Calu3 (cell line): ENCODE results near the gene TRIM7. TPM values are rescaled to one million over a fixed set of nuclear protein-coding genes. Genes with fewer than 3 reads are reported as not detected.

Experiments
- BruUV-seq: library from RNA; stranded (reverse); fragments of 400-500 nt; replicated peaks from 2 replicates; lab custom pipeline; 2021; lab: Mats Ljungman, UMichigan
- CTCF ChIA-PET: fragments of 300-600 bp; sonication (Branson Sonifier 250); formaldehyde crosslinking; loops from one replicate; lab custom pipeline; 2022; ENCODE audit warnings: antibody characterized with exemption; lab: Charles Lee
- DNase-seq: peaks from one replicate; pipeline ENCODE4 v3.0.0; 2022
- H3K27ac Mint-ChIP-seq: one replicate; pipeline ENCODE4 v1.8.0; 2022; ENCODE audit warnings: mixed read lengths; ENCODE audit not compliant: unreplicated experiment
- H3K27me3 Mint-ChIP-seq: one replicate; pipeline ENCODE4 v1.8.0; 2022; ENCODE audit warnings: mixed read lengths; ENCODE audit not compliant: unreplicated experiment
- H3K36me3 Mint-ChIP-seq: one replicate; pipeline ENCODE4 v1.8.0; 2022; ENCODE audit warnings: mild to moderate bottlenecking, moderate library complexity, mixed read lengths; ENCODE audit not compliant: insufficient read depth, unreplicated experiment
- H3K4me1 Mint-ChIP-seq: one replicate; pipeline ENCODE4 v1.8.0; 2022; ENCODE audit warnings: mild to moderate bottlenecking, low read depth, mixed read lengths; ENCODE audit not compliant: unreplicated experiment
- H3K4me3 Mint-ChIP-seq: one replicate; pipeline ENCODE4 v1.8.0; 2022; ENCODE audit warnings: mild to moderate bottlenecking, low read depth, moderate library complexity, mixed read lengths; ENCODE audit not compliant: unreplicated experiment
- H3K9me3 Mint-ChIP-seq: one replicate; pipeline ENCODE4 v1.8.0; 2022; ENCODE audit warnings: low read depth, mixed read lengths; ENCODE audit not compliant: unreplicated experiment
- CTCF ChIP-seq: fragments of 200-600 bp; IDR thresholded peaks from one replicate; pipeline ENCODE4 v1.8.0; 2022; ENCODE audit warnings: antibody characterized with exemption; ENCODE audit not compliant: unreplicated experiment
- intact Hi-C: fragments of 100-400 bp; cut with micrococcal nuclease; formaldehyde crosslinking; loops from one replicate; pipeline ENCODE4 v1.10.0; 2022; ENCODE audit not compliant: unreplicated experiment
- total RNA-seq: library from RNA; stranded (reverse); gene quantifications from 2 replicates; pipeline ENCODE4 v1.2.3, GENCODE V29; 2022

TRIM7 gene
- total RNA-seq, 1 experiment from 2014 or later = 2.4 TPM

- H3K27me3 Mint-ChIP-seq = no peaks in the 10 kb centered on the region
- DNase-seq = no peak
- no peaks in the 10 kb centered on the region for H3K9me3 Mint-ChIP-seq
- peaks cover 12% of the 10 kb centered on the region for H3K4me1 Mint-ChIP-seq
- intact Hi-C loops = no loop called here
- CTCF ChIA-PET = no interaction called here
- BruUV-seq = no TSS peak
- no peak for TF ChIP-seq CTCF
- peaks cover 87% of the 10 kb centered on the region for H3K36me3 Mint-ChIP-seq
- H3K27ac Mint-ChIP-seq = peak overlapping the region; percentile 20
- no peak overlapping the region for H3K4me3 Mint-ChIP-seq
Observed at GRCh38 chr5:181233801-181234454, 28.9 kb upstream of the TRIM7 start.

- Mint-ChIP-seq H3K4me3 (no peak overlapping the region), H3K27ac (peak overlapping the region; percentile 20), H3K36me3 (peaks cover 80% of the 10 kb centered on the region), H3K27me3 (no peaks in the 10 kb centered on the region), H3K9me3 (no peaks in the 10 kb centered on the region), H3K4me1 (peaks cover 5% of the 10 kb centered on the region)
- intact Hi-C loops = no loop called here
- no peak for TF ChIP-seq CTCF
- CTCF ChIA-PET = interaction anchor here (0.6 kb wide), 1 partner anchor 182 kb away, joined by 3 read pairs; no protein-coding TSS in a partner anchor
- DNase-seq = no peak
- BruUV-seq = no TSS peak
Observed at GRCh38 chr5:181233088-181233800, 28.2 kb upstream of the TRIM7 start.

GRCh38 chr5:181232593-181232992, 27.6 kb upstream of the TRIM7 start:
- Mint-ChIP-seq H3K36me3 (peaks cover 74% of the 10 kb centered on the region), H3K4me3 (no peak overlapping the region), H3K27ac (peak overlapping the region; percentile 20), H3K4me1 (no peaks in the 10 kb centered on the region), H3K27me3 (no peaks in the 10 kb centered on the region), H3K9me3 (no peaks in the 10 kb centered on the region)
- no TSS peak for BruUV-seq
- no peak for DNase-seq
- intact Hi-C loops = no loop called here
- CTCF ChIA-PET = no interaction called here
- TF ChIP-seq CTCF = no peak

- Mint-ChIP-seq H3K27me3 (no peaks in the 10 kb centered on the region), H3K36me3 (peaks cover 62% of the 10 kb centered on the region), H3K4me3 (no peak overlapping the region), H3K9me3 (no peaks in the 10 kb centered on the region), H3K27ac (no peak overlapping the region), H3K4me1 (no peaks in the 10 kb centered on the region)
- CTCF ChIA-PET = interaction anchor here (0.6 kb wide), 1 partner anchor 8 kb away, joined by 3 read pairs; the partner anchor contains the start of gene TRIM41
- no peak for DNase-seq
- no peak for TF ChIP-seq CTCF
- intact Hi-C loops = no loop called here
- no TSS peak for BruUV-seq
Observed at GRCh38 chr5:181231432-181231831, 26.4 kb upstream of the TRIM7 start.
